ENCODE measurements around the gene EN2.

The EN2 gene

DNA sequence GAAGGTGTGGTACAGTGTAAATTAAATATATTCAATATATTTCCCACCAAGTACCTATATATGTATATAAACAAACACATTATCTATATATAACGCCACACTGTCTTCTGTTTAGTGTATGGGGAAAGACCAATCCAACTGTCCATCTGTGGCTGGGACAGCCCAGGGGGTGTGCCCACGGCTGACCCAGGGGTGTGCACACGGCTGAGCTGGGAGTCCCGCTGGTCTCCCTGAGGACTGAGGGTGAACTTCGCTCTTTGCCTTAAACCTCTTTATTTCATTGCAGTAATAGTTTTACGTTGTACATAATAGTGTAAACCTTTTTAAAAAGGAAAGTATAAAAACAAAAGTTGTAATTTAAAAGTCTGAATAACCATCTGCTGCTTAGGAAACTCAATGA is 6.3 kb downstream of the EN2 start:
- no peak for DNase-seq (ENCODE audit: low read depth)

DNA sequence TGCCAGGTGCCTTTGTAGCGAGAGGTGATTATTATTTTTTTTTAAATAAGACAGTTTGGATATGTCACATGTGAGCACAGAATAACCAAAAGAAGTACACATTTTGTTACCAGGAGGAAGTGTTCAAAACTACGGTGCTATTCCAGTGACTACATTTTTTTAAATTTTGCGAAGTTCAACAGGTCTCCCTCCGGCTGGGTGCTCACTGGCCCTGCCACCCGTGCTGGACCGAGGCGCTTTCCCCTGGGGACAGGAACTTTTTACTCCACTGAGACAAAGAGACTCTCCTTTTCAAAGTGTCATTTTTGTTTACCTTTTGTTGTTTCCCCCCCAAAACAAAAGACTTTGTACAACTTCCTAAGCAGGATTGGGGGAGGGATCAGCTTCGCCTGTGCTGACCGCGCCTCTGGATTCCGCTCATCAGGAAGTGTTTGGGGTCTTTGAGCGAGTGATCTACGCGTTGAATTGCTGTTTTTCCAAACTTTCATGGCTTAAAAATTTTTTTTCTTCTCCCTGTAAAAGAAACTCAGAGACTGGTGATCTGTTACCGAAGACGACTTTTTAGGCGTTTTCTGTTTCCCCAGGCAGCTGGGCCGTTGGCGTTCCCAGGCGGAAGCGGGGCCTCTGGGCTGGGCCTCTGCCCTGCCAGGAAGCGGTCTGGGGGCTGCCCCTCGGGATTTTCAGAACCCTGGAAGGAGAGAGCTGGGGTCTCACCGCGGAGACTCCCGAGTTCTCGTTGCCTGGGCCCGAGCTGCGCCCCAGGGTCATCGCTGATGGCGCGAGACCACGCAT is 7.2 kb downstream of the EN2 start:
- DNase-seq (ENCODE audit: low read depth) = no peak

DNA sequence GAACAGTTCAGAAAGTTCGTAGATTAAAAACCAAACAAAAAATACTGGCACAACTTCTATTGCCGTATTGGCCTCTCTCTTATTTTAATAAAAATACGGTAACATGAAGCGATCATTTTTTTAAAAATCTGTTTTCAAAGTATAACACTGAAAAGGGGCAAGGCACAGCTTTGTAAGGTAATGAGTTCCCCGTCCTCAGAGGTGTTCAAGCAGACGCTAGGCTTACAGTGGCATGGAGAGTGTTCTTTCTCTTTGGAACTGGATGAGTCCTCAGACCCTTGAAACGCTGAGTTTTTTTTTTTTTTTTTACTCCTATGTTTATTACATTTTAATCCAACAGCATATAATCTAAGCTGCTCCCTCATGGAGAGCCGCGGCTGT is 7.8 kb downstream of the EN2 start:
- DNase-seq (ENCODE audit: low read depth) = no peak

DNA sequence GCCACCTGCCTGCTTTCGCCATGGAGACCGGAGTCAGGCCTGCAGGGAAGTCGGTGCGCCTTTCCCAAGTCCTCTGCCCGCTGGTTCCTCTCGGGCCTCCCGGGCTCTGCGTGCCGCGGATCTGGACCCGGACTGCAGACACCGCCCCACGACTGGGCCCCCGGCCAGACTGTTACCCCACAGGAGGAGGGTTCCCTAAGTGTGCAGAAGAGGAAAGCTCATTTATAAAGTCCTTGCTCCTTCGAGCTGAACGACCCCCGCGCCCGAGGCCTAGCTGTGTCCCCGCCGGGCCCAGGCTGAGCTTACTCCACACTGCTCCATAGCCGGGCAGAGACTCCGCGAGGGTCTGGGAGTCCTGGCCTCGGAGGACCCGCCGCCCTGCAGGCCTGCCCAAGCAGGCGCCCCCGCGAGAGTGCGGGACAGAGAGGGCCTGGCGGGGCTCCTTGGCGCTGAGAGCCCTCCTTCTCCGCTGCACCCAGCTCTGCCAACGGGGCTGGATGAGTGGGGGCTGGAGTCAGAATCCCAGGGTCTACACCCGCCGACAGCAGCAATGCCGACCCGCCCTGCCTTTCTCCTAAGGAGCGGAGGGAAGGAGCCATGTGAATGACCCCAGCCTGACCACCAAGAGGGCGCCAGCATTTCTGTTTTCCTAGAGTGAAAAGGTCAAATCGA is 8.3 kb downstream of the EN2 start:
- DNase-seq (ENCODE audit: low read depth) = no peak

DNA sequence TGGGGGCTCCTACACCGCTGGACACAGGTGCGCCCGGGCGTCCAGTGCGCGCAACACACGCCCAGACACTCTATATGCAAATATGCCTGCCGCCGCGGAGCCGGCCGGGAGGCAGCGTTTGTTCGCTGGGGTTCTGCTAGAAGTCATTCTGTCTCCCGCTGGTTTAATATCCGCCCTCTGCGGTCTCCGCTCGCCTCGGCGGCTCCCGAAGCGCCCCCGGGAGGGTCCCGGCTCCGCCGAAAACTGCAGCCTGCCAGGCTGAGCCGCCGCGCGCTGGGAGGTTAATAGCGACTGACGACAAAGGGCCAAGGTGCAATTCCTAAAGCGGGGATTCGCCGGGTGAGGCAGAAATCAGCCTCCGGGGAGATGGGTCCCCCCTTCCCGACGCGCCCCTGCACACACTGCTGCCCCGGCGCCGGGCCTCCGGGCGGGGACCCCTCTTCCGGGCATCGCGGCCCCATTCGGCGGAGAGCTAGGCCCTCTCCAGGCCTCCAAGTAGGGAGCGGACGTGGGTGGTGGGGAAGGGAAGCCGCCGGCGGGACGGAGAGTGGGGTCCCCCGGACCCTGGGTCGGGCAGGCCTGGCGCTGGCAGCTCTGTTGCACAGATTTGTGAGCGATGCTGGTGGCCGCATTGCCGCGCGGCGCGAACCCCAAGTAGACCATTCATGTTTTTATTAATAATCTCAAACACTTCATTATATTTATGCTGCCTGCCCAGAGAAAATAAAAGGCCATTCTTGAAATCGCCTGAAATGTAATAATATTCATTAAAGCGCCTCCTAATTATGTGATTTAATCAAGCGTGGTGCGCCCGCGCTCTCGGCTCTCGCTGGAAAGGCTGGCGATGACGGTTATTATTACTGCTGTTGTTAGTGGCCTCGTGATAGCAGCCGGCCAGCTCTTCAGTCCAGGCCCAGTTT is 9.1 kb downstream of the EN2 start:
- no peak for DNase-seq (ENCODE audit: low read depth)

DNA sequence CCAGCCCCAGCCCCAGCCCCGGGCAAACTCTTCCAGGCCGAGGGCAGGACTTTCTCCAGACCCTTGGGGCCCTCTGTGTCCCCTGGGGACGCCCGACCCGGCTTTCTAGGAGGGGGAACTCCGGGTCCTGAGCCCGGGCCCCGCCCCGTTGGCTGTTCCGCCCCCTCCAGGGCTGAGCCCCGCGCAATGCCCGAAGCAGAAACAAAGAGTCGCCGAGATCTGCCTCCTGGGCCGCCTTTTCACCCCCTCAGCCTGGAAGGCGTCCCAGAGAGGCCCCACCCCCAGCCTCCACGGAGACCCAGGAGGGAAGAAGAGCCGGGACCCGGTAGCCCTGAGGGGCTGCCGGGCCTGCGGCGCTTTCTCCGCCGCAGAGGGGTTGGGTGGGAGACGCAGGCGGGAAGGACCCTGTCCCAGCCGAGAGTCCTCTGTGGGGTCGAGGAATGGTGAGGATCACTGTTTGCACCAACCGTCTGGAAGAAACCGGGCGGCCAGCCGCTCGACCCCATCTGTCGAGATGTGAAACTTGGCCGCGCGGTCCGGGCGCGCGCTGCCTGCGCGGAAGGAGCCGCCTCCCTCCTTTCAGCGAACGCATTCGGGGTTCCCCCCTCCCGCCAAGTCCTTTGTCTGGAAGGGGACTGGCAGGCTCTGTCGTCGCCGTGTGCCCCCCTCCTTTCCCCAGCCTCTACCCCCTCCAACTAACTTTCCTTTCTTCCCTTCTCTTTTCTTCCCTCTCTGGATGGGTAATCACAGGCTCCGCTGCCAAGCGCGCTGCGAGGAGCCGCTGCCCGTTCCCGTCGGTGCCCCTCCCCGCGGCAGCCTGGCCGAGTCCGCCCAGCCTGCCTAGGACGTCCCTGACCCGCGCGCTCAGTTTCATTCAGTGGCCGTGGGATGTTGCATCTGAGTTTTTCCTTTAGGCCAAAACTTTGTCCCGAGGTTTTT is 10.2 kb downstream of the EN2 start:
- no peak for DNase-seq (ENCODE audit: low read depth)

DNA sequence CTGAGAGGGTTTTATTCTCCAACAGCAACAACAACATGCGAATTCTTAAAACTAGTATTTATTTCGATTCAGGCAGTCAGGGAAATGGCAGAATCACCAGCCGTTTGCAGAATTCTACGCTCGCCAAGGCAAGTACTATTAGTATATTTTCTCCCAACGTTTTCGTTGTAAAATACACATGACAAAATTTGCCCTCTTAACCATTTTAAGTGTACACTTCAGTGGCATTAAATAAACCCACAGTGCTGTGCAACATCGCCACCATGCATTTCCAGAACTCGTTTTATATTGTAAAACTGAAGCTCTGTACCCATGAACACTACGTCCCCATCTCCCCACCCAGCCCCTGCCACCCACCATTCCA is 10.8 kb downstream of the EN2 start:
- DNase-seq (ENCODE audit: low read depth) = no peak

DNA sequence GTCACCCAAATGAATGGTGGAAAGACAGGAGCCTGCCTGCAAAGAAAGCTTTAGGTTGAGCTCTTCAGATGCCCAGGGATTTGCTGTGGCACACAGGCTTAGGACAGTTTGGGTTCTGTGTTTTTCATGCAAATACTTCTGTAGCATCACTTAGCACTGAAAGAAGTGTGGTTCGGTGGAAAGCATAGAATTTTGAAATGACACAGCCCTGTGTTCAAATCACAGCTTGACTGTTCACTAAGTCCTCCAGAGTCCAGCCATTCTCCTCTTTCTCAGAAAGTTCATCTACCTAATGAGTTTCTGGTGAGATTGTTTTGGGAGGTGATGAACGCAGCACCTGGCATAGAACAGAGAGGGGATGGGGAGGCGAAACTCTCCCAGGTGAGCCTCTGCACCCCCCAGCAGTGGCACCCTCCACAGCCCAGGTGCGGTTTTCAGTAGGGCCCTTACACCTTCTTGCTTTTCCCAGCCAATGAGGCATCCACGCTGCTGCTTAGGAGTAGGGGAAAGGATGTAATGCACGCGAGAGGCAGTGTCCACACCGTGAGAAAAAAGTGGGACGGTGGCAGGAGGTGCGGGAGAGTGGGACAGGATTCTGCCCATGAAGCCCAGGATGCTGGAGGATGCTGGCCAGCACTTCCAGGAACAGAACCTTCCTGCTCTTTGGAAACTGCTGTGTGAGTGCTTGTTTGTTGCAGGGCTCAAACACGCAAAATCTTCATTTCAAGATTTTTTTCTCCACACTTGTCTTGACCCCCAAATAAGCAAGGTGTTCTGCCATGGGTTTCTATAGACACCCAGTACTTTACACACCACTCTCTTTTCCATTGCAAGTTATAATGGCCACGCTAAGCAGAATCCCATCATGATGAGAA is 11.6 kb downstream of the EN2 start:
- no peak for DNase-seq (ENCODE audit: low read depth)

DNA sequence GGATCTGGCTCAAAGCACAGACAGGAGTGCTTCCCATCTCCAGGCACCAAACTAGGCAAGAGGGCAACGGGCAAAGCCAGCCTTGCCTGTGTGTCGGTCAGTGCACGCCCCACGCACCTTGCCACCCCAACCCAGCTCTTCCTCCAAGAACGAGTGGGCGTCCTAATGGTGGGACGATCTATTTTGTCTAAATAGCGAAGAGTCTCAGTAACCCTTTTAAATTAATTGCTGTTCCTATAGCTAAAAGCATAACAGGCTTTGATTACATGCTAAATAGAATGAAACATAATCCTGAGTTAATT is 12.2 kb downstream of the EN2 start:
- no peak for DNase-seq (ENCODE audit: low read depth)

DNA sequence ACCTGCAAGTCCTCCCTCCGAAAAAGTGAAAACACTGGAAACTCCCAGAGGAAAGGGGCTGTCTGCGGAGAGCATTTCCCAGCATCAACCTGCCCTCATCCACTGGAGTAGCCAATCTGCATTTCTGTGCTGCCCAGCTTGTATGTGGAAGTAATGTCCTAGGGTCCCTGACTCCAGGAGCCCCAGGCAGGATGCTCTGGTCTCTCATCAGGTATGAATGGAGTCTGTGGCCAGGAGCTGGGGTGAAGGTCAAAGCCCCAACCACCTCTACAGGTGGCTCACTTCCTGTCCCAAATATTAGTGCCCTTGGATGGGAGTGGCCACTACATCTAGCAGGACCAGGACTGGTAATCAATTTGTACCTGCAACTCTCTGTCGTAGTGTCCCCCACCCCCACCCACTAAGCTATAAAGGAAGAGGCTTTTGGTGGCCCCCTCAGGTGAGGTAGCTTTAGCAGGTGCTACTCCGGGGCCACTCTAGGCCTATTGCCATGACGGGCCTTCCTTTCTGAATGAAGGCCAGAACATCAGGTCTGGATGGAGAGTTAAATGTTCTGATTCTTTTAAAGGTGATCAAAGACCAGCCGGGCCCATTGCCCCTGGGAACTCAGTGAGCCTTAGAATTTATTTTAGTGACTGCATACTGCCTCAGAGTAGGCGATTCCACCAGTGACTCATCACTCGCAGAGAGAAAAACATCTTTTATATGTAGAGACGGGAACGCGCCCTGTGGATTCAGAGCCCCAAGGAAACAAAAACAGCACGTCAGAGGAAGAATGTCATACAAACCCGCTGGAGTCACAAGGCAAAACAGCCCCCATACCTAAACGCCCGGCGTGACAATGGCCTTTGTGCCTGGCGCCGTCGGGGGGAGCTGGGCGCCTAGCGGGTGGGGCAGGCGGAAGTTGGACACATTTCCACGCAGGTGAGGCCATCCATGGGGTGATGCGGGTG is 13.0 kb downstream of the EN2 start:
- no peak for DNase-seq (ENCODE audit: low read depth)

DNA sequence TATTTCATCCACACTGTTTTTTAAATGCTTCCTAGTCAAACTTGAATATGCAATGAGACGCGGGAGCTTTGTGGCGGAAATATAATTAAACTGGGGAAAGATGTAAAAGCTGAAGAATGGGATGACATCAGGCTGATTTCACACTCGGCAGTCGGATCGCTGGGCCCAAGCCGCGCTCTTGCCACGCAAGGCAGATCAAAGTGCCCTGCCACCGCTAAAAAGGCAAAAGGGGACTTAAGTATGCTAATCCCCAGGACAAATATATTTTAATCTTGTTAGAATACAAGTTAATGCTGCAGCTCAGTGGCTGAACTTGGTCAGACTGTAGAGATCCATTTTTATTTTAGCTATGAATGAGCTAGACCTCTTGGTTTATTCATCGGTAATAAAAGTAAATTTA is 13.8 kb downstream of the EN2 start:
- no peak for DNase-seq (ENCODE audit: low read depth)

DNA sequence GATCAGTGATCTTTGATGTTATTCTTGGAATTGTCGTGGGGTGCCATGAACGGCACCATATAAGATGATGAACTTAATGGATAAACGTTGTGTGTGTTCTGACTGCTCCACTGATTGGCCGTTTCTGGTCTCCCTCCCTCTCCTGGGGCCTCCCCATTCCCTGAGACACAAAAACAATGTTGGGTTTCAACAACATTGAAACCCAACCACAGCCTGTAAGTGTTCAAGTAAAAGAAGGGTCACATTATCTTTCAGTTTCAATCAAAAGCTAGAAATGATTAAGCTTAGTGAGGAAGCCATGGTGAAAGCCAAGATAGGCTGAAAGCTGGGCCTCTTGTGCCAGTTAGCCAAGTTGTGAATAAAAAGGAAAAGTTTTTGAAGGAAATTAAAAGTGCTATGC is 19.5 kb downstream of the EN2 start:
- no peak for DNase-seq (ENCODE audit: low read depth)

DNA sequence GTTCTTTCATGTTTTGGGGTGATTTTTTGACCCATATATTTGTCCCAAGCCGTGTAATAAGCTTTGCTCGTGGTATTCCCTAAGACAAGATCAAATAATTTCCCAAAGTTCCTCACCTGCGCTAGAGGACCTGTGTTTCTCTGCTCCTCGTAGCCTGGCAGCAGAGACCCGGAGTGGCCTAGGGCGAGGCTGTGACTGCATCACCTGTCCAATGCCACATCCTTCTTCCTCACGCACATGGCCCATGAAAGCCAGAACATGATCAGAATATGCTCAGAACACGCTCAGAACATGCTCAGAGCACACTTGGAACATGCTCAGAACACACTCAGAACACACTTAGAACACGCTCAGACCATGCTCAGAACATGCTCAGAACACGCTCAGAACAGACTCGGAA is 23.8 kb downstream of the EN2 start:
- DNase-seq (ENCODE audit: low read depth) = no peak

DNA sequence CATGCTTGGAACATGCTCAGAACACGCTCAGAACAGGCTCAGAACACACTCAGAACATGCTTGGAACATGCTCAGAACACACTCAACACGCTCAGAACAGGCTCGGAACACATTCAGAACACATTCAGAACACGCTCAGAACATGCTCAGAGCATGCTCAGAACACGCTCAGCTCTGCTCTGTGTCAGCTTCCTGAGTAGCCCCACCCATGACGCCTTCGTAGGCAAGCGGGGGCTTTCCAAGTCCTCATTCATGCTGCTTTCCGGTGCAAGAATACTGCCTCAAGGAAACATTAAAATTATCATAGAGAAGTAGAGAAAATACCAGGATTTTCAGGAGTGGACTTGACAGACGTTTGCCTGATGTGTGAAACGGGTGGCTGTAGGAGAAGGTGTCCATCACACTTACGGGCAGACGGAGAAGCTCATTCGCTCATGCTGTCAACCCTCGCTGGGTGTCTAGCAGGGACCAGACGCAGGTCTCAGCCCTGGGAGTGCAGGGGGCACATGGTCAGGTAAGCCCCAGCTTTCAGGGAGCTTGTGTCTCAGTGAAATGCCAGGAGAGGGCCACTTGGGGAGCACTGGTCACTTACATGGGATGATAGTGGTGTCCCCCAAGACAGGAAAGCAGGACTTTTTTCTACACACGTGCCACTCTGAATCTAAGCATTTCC is 24.7 kb downstream of the EN2 start:
- no peak for DNase-seq (ENCODE audit: low read depth)

DNA sequence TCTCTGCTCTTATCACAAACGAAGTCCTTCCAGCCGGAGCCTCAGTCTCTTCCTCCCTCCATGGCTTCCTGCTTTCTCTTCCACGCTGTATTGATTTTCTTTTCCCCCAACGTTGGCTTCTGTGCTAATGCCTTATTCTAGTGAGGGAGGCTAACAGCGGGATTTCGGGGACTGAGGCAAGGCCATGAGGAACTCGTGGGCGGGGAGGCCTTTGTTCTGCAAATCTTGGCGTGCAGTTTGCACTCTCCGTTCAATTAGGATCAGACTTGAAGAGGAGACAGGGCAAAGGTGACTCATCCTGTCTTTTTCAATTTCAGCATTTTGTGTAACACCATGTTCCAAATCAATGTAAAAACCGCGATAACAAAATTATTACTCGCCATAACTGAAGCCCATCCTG is 25.3 kb downstream of the EN2 start:
- no peak for DNase-seq (ENCODE audit: low read depth)

DNA sequence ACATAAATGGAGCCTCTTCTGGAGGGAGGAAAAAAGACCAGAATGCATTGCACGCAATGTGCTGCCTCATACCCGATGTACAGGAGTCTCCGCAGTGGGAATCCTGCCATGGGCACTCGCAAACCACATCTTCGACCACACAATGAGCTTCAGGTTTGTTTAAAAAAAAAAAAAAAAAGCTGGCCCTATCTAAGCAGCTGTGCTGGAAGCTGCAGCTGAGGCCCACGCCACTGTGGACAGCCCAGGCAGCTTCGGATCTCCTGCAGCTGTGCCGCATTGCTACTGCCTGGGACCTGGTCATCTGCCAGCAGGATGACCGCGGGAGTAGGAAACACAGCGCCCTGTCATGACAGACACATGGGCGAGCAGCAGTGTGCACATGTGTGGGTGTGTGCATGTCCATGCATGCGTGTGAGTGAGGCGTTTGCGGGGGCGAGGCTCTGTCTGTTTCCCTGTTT is 26.0 kb downstream of the EN2 start:
- DNase-seq (ENCODE audit: low read depth) = no peak

DNA sequence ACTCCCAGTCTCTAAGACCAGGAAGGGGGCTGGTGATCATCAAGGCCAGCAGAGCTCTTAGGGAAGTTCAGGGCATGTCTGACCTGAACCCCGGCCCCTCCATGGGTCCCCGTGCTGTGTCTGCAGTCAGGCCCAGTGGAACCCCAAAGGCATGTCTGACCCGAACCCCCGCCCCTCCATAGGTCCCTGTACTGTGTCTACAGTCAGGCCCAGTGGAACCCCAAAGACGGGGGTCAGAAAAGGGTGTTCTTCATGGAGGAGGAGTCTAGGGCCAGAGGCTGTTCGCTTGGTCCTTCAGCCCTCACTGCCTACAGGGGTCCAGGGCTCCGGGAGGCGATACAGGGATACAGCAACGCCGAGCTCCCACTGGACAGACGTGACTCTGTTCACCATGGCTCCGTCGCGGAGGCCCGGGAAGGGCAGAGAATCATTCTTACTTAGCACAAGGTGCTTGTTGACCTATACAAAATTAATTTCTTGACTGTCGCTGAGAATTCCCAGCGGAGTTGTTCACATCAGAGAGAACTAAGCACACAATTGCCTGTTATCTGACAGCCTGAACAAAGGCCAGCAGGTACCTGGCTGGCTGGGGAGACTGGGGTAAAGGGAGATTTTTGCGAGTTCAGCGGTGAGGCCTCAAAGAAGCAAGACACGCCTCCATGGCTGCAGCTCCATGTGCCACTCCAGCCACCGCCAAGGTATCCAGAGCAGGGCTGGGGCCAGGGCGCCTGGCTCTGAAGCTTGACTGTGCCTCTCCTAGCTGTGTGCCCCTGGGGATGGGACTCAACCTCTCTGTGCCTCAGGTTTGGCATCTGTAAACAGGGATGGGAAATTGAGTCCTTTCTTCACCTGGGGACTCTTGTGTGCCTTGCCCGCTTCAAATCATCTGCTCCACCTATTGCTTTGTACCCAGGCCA is 26.8 kb downstream of the EN2 start:
- no peak for DNase-seq (ENCODE audit: low read depth)

Measured in stimulated activated CD8-positive, alpha-beta memory T cell treated with anti-CD3 and anti-CD28 coated beads, Interleukin-15, amount 100 ng/mL, for 1 hour (primary cell).